ENCODE data around the gene SNX8.
"Not testable (repeated sequence)": the region's sequence is repeated elsewhere in the genome, so short reads cannot be mapped to it uniquely, and the experiment has no call there.

The SNX8 gene

DNA sequence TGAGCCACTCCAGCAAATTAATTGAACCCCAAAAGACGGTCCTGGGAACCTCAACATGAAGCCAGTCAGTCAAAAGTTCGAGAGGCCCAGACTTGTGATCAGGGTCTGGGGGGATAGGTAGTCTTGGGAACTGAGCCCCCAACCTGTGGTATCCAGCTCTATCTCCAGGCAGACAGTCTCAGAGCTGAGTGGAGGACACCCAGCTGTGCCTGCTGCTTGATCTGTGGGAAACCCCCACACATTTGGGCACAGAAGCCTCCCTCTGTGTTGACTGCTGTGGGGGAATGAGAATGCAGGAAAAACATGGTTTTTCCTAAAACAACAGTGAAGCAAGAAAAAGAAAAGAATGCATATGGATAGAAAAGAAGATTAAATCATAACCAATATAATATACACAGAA is 16.3 kb upstream of the SNX8 start:
- DNase-seq (ENCODE audit: low read depth in 2 of 2): no peak

DNA sequence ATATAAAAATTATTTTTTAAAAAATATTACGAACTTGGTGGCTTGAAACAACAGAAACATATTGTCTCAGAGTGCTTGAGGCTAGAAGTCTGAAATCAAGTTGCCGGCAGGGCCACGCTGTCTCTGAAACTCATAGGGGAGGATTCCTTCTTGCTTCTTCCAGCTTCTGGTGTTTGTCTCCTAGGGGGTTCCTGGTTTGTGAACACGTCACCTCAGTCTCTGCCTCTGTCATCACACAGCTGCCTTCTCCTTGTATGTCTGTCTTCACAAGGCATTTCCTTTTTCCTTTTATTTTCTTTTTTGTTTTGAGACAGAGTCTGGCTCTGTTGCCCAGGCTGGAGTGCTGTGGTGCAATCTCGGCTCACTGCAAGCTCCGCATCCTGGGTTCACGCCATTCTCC is 12.7 kb upstream of the SNX8 start:
- no peak for DNase-seq (ENCODE audit: low read depth in 2 of 2)

DNA sequence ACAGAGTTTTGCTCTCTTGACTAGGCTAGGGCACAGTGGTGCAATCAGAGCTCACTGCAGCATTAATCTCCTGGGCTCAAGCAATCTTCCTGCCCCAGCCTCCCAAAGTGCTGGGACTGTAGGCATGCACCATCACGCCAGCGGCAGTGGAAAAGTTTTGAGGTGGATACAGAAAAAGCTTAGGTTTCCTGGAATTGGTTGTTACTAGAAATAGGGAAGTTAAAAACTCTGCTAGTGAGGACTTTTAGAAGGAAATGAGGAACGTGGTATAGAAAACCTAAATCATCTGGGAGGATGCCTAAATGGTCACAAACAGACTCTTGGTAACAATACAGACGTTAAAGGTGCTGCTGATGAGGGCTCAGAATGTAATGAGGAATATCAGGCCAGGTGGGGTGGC is 10.9 kb upstream of the SNX8 start:
- DNase-seq (ENCODE audit: low read depth in 2 of 2): no peak

DNA sequence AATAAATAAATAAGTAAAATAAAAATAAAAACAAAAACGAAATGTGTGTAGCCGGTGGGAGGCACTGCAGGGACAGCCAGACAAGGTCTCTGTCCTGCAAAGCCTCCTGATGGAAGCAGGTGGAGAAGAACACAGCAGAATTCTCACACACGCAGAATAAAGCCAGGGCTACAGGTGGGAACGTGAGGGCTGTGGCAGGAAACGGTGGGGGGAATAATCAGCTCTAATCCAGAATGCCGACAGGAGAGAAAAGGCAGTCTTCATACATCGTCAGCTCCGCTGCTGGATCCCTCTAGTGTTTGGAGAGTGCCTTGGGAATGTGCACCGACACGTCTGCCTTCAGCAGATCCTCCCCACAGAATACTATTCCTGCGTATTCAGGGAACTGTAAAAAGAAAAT is 6.8 kb upstream of the SNX8 start:
- no peak for DNase-seq (ENCODE audit: low read depth in 2 of 2)

DNA sequence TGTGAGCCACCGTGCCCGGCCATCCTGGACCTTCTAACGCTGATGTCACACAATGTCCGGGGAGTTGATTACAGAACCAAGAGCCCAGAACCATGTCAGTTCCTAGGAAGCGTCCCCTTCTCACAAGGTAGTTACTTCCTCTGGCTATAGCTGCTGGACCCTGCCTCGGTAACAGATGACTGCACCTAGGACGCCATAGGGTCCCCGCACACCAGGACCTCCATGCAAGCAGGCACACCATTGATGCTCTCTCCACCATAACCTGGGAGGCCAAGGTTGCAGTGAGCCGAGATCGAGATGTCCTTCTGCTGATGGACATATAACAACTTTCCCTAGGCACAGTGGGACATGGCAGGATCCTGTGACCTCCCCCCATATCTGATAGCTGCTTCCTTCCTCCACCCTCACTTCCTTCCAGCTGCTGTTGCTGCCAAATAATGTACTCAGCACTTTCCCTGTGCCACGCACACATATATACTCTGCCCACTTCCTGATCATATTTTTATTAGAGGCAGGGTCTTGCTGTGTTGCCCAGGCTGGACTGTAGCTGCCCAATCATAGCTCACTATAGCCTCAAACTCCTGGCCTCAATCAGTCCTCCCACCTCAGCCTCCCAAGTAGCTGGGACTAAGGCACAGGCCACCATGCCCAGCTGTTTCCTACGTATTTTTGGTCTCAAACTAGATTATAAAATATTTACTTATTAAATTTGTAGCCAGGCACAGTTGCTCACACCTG is 3.5 kb upstream of the SNX8 start:
- no peak for DNase-seq (ENCODE audit: low read depth in 2 of 2)

DNA sequence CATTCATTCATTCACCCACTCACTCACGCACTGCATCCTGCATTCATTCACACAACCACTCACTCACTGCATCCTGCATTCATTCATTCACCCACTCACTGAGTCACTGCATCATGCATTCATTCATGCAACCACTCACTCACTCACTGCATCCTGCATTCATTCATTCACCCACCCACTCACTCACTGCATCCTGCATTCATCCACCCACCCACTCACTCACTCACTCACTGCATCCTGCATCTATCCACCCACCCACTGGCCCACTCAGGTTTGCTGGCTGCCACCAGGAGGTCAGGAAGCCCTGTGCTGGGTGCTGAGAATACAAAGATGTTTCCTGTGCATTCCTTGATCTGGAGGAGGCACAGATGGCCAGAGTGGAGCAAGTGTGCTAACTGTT is 2.3 kb upstream of the SNX8 start:
- DNase-seq (ENCODE audit: low read depth in 2 of 2): no peak

DNA sequence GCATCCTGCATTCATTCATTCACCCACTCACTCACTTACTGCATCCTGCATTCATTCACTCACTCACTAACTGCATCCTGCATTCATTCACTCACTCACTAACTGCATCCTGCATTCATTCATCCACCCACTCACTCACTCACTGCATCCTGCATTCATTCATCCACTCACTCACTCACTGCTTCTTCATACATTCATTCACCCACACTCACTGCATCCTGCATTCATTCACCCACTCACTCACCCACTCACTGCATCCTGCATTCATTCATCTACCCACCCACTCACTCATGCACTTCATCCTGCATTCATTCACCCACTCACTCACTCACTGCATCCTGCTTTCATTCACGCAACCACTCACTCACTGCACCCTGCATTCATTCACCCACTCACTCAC is 1.5 kb upstream of the SNX8 start:
- no peak for DNase-seq (ENCODE audit: low read depth in 2 of 2)

DNA sequence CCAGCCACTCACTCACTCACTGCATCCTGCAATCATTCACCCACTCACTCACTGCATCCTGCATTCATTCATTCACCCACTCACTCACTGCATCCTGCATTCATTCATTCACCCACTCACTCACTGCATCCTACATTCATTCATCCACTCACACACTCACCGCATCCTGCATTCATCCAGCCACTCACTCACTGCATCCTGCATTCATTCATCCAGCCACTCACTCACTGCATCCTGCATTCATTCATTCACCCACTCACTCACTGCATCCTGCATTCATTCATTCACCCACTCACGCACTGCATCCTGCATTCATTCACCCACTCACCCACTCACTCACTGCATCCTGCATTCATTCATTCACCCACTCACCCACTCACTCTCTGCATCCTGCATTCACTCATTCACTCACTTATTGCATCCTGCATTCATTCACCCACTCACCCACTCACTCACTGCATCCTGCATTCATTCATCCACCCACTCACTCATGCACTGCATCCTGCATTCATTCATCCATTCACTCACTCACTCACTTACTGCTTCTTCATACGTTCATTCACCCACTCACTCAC is 802 bp upstream of the SNX8 start:
- not testable (repeated sequence) for DNase-seq (ENCODE audit: low read depth in 2 of 2)

DNA sequence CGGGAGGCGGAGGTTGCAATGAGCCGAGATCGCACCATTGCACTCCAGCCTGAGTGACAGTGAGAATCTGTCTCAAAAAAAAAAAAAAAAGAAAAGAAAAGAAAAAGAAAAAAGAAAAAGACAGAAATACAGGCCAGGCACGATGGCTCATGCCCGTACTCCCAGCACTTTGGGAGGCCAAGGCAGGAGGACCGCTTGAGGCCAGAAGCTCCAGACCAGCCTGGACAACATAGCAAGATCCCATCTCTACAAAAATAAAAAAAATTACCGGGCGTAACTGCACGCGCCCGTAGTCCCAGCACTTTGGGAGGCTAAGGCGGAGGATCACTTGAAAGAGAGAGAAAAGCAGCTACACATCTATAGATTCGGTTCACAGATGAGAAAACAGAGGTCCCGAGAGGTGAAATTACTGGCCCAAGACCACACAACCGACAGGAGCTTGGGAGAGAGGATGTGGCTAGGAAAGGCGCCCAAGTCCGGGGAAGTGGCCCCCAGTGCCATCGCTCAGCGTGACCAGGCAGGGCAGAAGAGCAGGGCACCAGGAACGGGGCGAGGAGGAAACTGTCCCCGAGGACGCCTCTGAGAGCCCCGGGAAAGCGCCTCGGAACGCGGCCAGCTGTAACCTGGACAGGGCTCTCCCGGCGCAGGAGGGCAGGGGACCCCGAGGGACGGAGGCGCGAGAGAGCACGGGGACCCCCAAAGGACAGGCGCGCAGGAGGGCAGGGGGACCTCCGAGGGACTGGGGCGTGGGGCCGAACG is 612 bp downstream of the SNX8 start:
- no peak for DNase-seq (ENCODE audit: low read depth in 2 of 2)

DNA sequence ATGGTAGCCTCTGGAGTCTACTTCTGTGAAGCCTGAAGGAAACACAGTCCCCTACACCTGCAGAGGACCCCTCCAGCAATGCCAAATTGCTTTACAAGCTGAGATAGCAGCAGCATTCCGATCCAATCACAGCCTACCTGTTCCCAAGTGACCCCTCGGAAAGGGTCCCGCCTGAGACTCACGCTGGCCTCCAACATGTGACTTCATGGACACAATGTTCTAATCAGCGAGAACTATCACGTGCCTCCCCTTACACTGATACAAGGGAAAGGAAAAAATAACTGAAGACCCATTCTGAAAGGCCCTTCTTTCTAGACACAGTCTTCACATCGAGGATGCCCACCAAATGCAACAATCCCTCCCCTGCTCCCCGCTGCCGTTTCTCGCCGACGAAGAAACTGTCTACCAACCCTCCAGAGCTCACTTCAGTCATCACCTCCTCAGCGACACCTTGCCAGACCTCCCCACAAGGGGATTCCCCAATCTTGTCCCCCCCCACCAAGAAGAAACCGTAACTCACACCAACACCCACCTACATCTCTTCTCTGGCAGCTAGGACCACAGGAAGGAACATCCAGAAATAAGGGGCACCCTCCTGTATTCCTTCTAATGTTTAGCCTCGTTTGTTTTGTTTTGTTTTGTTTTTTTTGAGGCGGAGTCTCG is 1.8 kb downstream of the SNX8 start:
- DNase-seq (ENCODE audit: low read depth in 2 of 2): no peak

DNA sequence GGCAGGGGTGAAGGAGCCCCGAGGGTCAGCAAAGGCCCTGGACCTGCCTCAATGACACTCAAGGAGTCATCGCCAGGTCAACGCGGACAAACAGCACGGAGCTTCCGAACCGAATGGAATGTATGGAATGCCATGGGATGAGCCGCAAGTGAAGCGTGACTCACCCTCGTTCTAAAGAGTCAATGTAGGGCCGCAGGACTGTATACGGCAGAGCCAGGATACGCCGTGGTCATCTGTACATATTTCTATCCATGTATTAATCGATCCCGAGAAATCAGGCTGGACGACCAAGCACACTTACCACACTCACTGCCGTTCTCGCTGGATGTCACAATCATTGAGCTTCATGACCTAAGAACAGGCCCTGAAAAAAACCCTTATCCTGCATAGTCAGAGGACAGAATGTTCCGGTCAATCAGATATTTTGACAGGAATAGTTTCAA is 4.3 kb downstream of the SNX8 start:
- DNase-seq (ENCODE audit: low read depth in 2 of 2): no peak

DNA sequence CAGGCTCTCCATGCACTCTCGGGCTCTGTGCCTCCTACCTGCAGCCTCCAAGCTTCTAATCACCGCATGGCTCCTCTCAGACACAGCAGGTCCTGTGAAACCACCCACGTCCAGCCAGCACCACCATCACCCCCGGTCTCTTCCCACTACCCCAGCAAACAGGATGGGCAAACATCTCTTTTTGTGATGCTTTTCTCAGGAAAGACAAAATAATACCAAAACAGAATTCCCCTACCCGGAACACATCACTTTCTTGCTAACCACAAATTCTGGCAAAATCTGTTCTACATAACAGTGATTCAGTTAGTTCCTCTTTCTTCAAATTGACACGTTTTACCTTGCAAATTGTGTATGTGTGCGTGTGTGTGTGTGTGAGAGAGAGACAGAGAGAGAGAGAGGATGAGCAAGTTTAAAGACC is 6.5 kb downstream of the SNX8 start:
- DNase-seq (ENCODE audit: low read depth in 2 of 2): no peak

DNA sequence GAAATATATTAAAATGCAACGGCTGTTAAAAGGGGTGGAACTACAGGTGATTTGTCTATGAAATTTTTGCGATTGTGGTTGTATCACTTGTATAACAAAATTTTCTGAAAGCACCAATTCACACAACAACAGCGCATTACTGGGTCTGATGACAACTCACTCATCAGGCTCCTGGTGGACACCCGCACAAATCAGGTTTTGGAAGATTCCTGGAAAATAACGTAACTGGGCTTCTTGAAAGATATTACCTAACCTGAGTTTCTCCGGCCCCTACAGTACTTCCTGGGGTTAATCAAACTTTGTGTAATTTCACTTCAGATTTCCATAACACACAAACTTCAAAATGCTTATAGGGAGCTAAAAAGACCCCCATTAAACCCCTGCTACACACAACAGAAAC is 7.6 kb downstream of the SNX8 start:
- no peak for DNase-seq (ENCODE audit: low read depth in 2 of 2)

DNA sequence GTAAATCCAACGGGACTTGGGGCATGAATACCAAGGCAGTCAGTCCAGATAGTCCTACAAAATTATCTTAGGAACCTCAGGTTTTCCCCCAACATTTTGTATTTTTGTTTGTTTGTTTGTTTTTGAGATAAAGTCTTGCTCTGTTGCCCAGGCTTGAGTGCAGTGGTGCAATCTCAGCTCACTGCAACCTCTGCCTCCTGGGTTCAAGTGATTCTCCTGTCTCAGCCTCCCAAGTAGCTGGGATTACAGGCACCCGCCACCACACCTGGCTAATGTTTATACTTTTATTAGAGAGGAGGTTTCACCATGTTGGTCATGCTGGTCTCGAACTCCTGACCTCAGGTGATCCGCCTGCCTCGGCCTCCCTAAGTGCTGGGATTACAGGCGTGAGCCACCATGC is 9.0 kb downstream of the SNX8 start:
- not testable (repeated sequence) for DNase-seq (ENCODE audit: low read depth in 2 of 2)

DNA sequence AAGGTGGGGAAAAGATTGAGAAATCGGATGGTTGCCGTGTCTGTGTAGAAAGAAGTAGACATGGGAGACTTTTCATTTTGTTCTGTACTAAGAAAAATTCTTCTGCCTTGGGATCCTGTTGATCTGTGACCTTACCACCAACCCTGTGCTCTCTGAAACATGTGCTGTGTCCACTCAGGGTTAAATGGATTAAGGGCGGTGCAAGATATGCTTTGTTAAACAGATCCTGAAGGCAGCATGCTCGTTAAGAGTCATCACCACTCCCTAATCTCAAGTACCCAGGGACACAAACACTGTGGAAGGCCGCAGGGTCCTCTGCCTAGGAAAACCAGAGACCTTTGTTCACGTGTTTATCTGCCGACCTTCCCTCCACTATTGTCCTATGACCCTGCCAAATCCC is 10.7 kb downstream of the SNX8 start:
- DNase-seq (ENCODE audit: low read depth in 2 of 2): not testable (repeated sequence)

DNA sequence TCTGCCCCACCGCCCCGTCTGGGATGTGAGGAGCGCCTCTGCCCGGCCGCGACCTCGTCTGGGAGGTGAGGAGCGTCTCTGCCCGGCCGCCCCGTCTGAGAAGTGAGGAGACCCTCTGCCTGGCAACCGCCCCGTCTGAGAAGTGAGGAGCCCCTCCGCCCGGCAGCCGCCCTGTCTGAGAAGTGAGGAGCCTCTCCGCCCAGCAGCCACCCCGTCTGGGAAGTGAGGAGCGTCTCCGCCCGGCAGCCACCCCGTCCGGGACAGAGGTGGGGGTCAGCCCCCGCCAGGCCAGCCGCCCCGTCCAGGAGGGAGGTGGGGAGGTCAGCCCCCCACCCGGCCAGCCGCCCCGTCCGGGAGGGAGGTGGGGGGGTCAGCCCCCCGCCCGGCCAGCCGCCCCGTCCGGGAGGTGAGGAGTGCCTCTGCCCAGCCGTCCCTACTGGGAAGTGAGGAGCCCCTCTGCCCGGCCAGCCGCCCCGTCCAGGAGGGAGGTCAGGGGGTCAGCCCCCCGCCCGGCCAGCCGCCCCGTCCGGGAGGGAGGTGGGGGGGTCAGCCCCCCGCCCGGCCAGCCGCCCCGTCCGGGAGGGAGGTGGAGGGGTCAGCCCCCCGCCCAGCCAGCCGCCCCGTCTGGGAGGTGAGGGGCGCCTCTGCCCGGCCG is 11.4 kb downstream of the SNX8 start:
- not testable (repeated sequence) for DNase-seq (ENCODE audit: low read depth in 2 of 2)

DNA sequence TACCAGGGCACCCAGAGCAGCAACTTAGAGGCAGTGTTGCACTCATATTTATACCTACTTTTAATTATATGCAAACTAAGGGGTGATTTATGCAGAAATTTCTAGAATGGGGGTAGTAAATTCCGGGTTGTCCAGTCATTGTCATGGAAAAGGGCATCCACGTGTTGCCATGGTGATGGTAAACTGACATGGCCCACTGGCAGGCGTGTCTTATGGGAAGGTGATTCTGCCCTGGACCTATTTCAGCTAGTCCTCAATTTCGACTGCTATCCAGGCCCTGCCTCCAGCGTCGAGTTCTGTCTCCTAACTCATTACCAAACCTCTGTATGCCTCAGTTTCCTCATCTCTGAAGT is 12.8 kb downstream of the SNX8 start:
- DNase-seq (ENCODE audit: low read depth in 2 of 2): no peak

DNA sequence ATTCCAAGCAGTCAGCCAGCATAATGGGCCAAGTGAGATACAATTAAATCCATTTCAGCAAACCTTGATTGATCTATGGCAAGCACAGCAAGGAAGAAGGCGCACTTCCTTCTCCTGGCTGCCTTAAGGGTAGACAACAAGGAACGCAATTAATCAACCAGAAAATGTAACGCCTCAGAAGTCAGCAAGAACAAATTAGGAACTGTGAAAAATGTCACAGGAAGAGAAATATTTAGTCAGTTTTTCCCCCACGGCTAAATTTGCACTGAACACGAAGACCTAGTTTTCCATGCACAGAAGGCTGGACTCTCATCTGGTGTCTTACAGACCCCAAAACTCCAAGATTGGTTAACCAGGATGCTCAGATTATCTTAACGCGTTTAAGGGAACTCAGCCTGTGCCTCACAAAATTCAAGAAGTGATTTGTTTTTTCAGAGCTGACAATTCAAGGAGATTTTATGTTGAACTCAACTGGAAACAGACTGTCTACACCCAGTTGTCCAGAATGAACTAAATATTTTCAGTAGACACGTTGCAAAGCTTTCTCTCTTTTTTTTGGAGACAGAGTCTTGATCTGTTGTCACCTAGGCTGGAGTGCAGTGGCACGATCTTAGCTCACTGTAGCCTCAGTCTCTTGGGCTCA is 14.2 kb downstream of the SNX8 start:
- no peak for DNase-seq (ENCODE audit: low read depth in 2 of 2)

DNA sequence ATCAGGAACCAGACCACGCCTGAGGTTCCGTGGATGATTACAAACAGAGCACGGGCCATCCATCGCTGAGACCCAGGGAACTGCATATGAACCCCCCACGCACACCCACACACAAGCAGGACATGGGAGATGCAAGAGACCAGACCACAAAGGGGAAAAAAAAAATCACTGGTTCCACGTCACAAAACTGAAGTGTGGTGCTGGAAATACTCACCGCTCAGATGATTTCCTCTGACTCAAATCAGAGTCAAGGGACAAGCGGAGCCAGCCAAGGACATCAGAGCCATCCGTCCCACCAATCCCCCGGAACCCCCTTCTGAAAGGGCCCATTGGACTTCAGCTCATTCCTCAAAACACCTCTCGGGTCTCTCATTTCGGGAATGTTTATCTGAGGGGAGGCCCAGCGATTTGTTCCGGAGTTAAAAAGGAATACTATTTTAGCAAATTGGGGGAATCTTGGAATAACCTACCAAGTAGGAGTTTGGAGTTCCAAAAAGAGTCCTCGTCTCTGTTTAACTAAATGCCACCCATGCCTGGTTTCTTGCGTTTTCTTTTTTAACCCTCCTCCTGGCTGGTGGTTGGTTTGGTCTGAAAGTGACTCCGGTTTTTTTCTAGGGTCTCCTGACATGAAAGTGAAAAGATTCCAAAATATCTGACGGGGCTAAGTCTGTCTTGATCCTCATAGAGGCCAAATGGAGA is 15.0 kb downstream of the SNX8 start:
- DNase-seq (ENCODE audit: low read depth in 2 of 2): no peak

DNA sequence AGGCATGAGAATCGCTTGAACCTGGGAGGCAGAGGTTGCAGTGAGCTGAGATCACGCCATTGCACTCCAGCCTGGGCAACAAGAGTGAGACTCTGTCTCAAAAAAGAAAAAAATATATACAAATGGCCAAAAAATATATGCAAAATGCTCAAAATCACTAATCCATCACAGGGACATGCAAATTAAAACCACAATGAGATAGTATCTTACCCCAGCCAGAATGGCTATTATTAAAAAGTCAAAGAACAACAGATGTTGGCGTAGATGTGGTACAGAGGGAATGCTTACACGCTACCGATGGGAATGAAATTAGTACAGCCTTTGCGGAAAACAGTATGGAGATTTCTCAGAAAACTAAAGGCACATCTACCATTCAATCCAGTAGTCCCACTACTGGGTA is 17.4 kb downstream of the SNX8 start:
- no peak for DNase-seq (ENCODE audit: low read depth in 2 of 2)

All from stimulated activated CD8-positive, alpha-beta memory T cell treated with anti-CD3 and anti-CD28 coated beads, Interleukin-2, amount 100 ng/mL, for 1 hour (primary cell).